HepG2 (cell line): ENCODE data around the gene C1orf159. TPM values are rescaled to one million over a fixed set of nuclear protein-coding genes. Genes with fewer than 3 reads are reported as not detected.

Source experiments
- ATAC-seq: fragments of 200-7000 bp; cut with Tn5 transposase; 3 replicates; pipeline ENCODE4 v1.9.1; 2020; ENCODE audit warnings: mild to moderate bottlenecking, moderate library complexity
- BruUV-seq: library from RNA; stranded (reverse); fragments of 400-500 nt; replicated peaks from 2 replicates; lab custom pipeline; 2021; lab: Mats Ljungman, UMichigan
- CTCF ChIA-PET: fragments of 300-600 bp; formaldehyde crosslinking; extraction: SDS; loops from one replicate; lab custom pipeline; 2021; ENCODE audit warnings: low total read pairs, inconsistent platforms, low intra/inter-chr PET ratio; lab: Yijun Ruan, JAX
- POLR2A ChIA-PET: fragments of 350-600 bp; sonication (Branson Sonifier 250); formaldehyde crosslinking; loops from one replicate; lab custom pipeline; 2020; ENCODE audit warnings: antibody characterized with exemption, inconsistent platforms; lab: Yijun Ruan, JAX
- DNase-seq: peaks from one replicate; pipeline ENCODE4 v3.0.0-alpha.2; 2015; ENCODE audit warnings: low spot score
- FAIRE-seq: peaks from 3 replicates; lab custom pipeline; 2011; peaks lifted over from hg19 to GRCh38; lab: Jason Lieb, UNC
- H2AFZ ChIP-seq: one replicate; pipeline ENCODE4 v1.6.1; 2011; ENCODE audit warnings: low read length, inconsistent platforms
- H3K27ac ChIP-seq: fragments of 300-600 bp; 3 replicates; pipeline ENCODE4 v1.8.0; 2011; ENCODE audit warnings: mixed run types, mild to moderate bottlenecking, mixed read lengths, low read length, inconsistent platforms; ENCODE audit not compliant: insufficient read depth; ENCODE audit errors: extremely low read length
- H3K27me3 ChIP-seq, 2 experiments: fragments of 200-600 bp in 1 of 2; 2 replicates in 1 of 2; 3 replicates in 1 of 2; pipeline versions ENCODE4 v1.6.0 to v1.8.0; 2011; ENCODE audit warnings: low read length in 2 of 2, mild to moderate bottlenecking in 2 of 2, moderate library complexity in 2 of 2, inconsistent platforms in 1 of 2; ENCODE audit not compliant: insufficient read depth in 2 of 2, control insufficient read depth in 1 of 2
- H3K36me3 ChIP-seq, 2 experiments: fragments of 200-600 bp in 1 of 2; replicated peaks in 1 of 2; 2 replicates in 1 of 2; 3 replicates in 1 of 2; pipeline versions ENCODE4 v1.5.1 to v1.8.0; 2011; ENCODE audit warnings: low read length in 2 of 2, inconsistent platforms in 1 of 2; ENCODE audit not compliant: insufficient read depth in 2 of 2, control insufficient read depth in 1 of 2
- H3K4me1 ChIP-seq: 2 replicates; pipeline ENCODE4 v1.5.1; 2012; ENCODE audit warnings: low read length, inconsistent platforms; ENCODE audit not compliant: insufficient read depth
- H3K4me2 ChIP-seq: 2 replicates; pipeline ENCODE4 v1.6.0; 2011; ENCODE audit warnings: low read depth, low read length, inconsistent platforms
- H3K4me3 ChIP-seq, 3 experiments: fragments of 200-600 bp in 1 of 3; sonication (generic), shearing (Covaris generic) in 1 of 3; replicated peaks in 1 of 3; 2 replicates each; pipeline ENCODE4 v1.5.1; 2011 to 2016; ENCODE audit warnings: low read length in 3 of 3, inconsistent platforms in 2 of 3, low read depth in 2 of 3, mild to moderate bottlenecking in 2 of 3, control low read depth in 1 of 3, mixed read lengths in 1 of 3; ENCODE audit not compliant: insufficient read depth in 1 of 3
- H3K79me2 ChIP-seq: one replicate; pipeline ENCODE4 v1.6.1; 2011; ENCODE audit warnings: low read length, inconsistent platforms; ENCODE audit not compliant: insufficient read depth
- H3K9ac ChIP-seq: 2 replicates; pipeline ENCODE4 v1.6.0; 2011; ENCODE audit warnings: mild to moderate bottlenecking, low read depth, low read length, inconsistent platforms; ENCODE audit not compliant: insufficient read depth
- H3K9me3 ChIP-seq: 2 replicates; pipeline ENCODE4 v1.5.1; 2012; ENCODE audit warnings: mild to moderate bottlenecking, low read length
- H4K20me1 ChIP-seq: 2 replicates; pipeline ENCODE4 v1.6.0; 2011; ENCODE audit warnings: inconsistent platforms, mild to moderate bottlenecking, low read length, moderate library complexity; ENCODE audit not compliant: insufficient read depth
- ARNTL ChIP-seq: sonication (generic); formaldehyde crosslinking; IDR thresholded peaks from 2 replicates; pipeline ENCODE4 v1.4.0; 2020; ENCODE audit warnings: mild to moderate bottlenecking, missing genetic modification reagents
- JARID2 ChIP-seq: sonication (generic); formaldehyde crosslinking; IDR thresholded peaks from 2 replicates; pipeline ENCODE4 v1.8.1; 2023; ENCODE audit warnings: missing genetic modification reagents, inconsistent platforms; ENCODE audit not compliant: insufficient replicate concordance
- RFXANK ChIP-seq: IDR thresholded peaks from 2 replicates; pipeline ENCODE4 v1.6.1; 2016
- ZNF577 ChIP-seq: sonication (generic); formaldehyde crosslinking; IDR thresholded peaks from 2 replicates; pipeline ENCODE4 v1.4.0; 2020; ENCODE audit warnings: mild to moderate bottlenecking, low read depth, missing genetic modification reagents, borderline replicate concordance
- WGBS: methylation state at CpG from one replicate; pipeline ENCODE4 v1.1.6; 2017; ENCODE audit warnings: low lambda C conversion rate; 5-methylcytosine and 5-hydroxymethylcytosine counted together
- in situ Hi-C: cut with HindIII; loops from 2 replicates; pipeline ENCODE4 v1.10.0; 2017; ENCODE audit warnings: low pct_unique_long_range_greater_than_20kb; ENCODE audit not compliant: extremely low pct_ligation_motif_present
- intact Hi-C: fragments of 100-400 bp; cut with micrococcal nuclease; formaldehyde crosslinking; loops from one replicate; pipeline ENCODE4 v1.10.0; 2022; ENCODE audit not compliant: unreplicated experiment
- polyA plus RNA-seq, 8 experiments: library from polyadenylated mRNA; depleted of rRNA in 3 of 8; stranded (reverse) in 7 of 8; unstranded in 1 of 8; fragments of >200 nt; fragmentation: Illumina TruSeq in 4 of 8; extraction: Trizol in 4 of 8; gene quantifications; 2 replicates each; pipeline versions ENCODE4 v1.2.1 to v1.2.3, GENCODE V29; 2011 to 2016; ENCODE audit warnings: low read depth in 4 of 8, missing spikeins in 1 of 8, mixed read lengths in 1 of 8; ENCODE audit not compliant: insufficient read depth in 1 of 8
- total RNA-seq, 5 experiments: library from RNA; depleted of rRNA; stranded (reverse); fragments of >200 nt; fragmentation: Illumina TruSeq; extraction: Trizol; gene quantifications; 2 replicates each; pipeline ENCODE4 v1.2.3, GENCODE V29; 2016; ENCODE audit warnings: low read depth in 1 of 5

The C1orf159 gene
- total and polyA plus RNA-seq, 2 of the 13 experiments (the other 11 are each of a cell fraction or from before 2014, with no cell fraction given) = 3.8 to 6.7 TPM

- intact Hi-C loops (no loop called here), in situ Hi-C loops (no loop called here)
- Histone ChIP-seq H3K4me3 (no peak overlapping the region), H3K4me2 (no peak overlapping the region), H3K4me1 (peaks cover 33% of the 10 kb centered on the region), H3K9me3 (no peaks in the 10 kb centered on the region), H3K9ac (no peak overlapping the region), H3K36me3 (no peaks in the 10 kb centered on the region), H3K27ac (no peak overlapping the region), H3K27me3 (no peaks in the 10 kb centered on the region), H2AFZ (no peak overlapping the region), H3K79me2 (no peaks in the 10 kb centered on the region), H4K20me1 (no peaks in the 10 kb centered on the region)
- FAIRE-seq = no peak
- no TSS peak for BruUV-seq
- TF ChIP-seq ZNF577 (no peak), RFXANK (CRISPR knock-in tag) (no peak), JARID2 (no peak)
- CTCF ChIA-PET = no interaction called here
- 96% methylated on average over 32 of the region's 48 CpGs for WGBS
- no peak for DNase-seq
- POLR2A ChIA-PET = interaction anchor here (1.2 kb wide), 1 partner anchor 11 kb away, joined by 3 read pairs; no protein-coding TSS in a partner anchor
- no peak for ATAC-seq
Observed at GRCh38 chr1:1136547-1137230, 20.8 kb upstream of the C1orf159 start.

- BruUV-seq = no TSS peak
- TF ChIP-seq ARNTL = no peak
- Histone ChIP-seq H3K27me3 (no peaks in the 10 kb centered on the region), H3K9me3 (no peaks in the 10 kb centered on the region), H3K4me1 (peaks cover 44% of the 10 kb centered on the region), H2AFZ (no peak overlapping the region), H4K20me1 (no peaks in the 10 kb centered on the region), H3K4me3 (no peak overlapping the region), H3K4me2 (no peak overlapping the region), H3K79me2 (no peaks in the 10 kb centered on the region), H3K36me3 (no peaks in the 10 kb centered on the region), H3K9ac (no peak overlapping the region), H3K27ac (no peak overlapping the region)
- FAIRE-seq (no peak), DNase-seq (no peak), ATAC-seq (no peak)
- intact Hi-C loops = no loop called here
- CTCF ChIA-PET = no interaction called here
- WGBS = 86% methylated on average over 10 of the region's 20 CpGs
- POLR2A ChIA-PET = interaction anchor here (1.2 kb wide), 1 partner anchor 10 kb away, joined by 3 read pairs; no protein-coding TSS in a partner anchor
- in situ Hi-C loops = no loop called here
Observed at GRCh38 chr1:1135339-1136136, 19.6 kb upstream of the C1orf159 start.
